HG03469 (cell line): ENCODE data around the gene LILRB3.
"Not testable (repeated sequence)": the region's sequence is repeated elsewhere in the genome, so short reads cannot be mapped to it uniquely, and the experiment has no call there.

Source experiments
- ATAC-seq: cut with Tn5 transposase; IDR thresholded peaks from one replicate; pipeline ENCODE4 v1.9.1; 2021; ENCODE audit warnings: mild to moderate bottlenecking, moderate library complexity, moderate number of reproducible peaks; ENCODE audit not compliant: unreplicated experiment

Gene LILRB3

GRCh38 chr19:54191011-54191810, 31.6 kb downstream of the LILRB3 start, which contains the start of gene TSEN34:
TSS of gene TSEN34 (plus strand) at chr19:54191308. CDS start at chr19:54191365, 57 bp downstream.
- ATAC-seq: peak; percentile 24

- ATAC-seq: peak; percentile 32
Measured at GRCh38 chr19:54190503-54191010, 32.2 kb downstream of the LILRB3 start.

- ATAC-seq: peak; percentile 34
Measured at GRCh38 chr19:54189735-54190502, 32.9 kb downstream of the LILRB3 start.

GRCh38 chr19:54189145-54189734, 33.6 kb downstream of the LILRB3 start, which contains the start of gene MBOAT7:
TSS of gene MBOAT7 (minus strand) at chr19:54189580. CDS start at chr19:54188508, 1,072 bp downstream.
- ATAC-seq: peak; percentile 7

- ATAC-seq: no peak
Measured at GRCh38 chr19:54188215-54188871, 34.5 kb downstream of the LILRB3 start.

GRCh38 chr19:54186934-54187381, 35.8 kb downstream of the LILRB3 start:
- ATAC-seq: no peak

- no peak for ATAC-seq
Measured at GRCh38 chr19:54186351-54186750, 36.5 kb downstream of the LILRB3 start.

GRCh38 chr19:54183431-54183830, 39.4 kb downstream of the LILRB3 start:
- no peak for ATAC-seq

- not testable (repeated sequence) for ATAC-seq
Measured at GRCh38 chr19:54181894-54182293, 40.9 kb downstream of the LILRB3 start.

GRCh38 chr19:54180691-54181091, 42.1 kb downstream of the LILRB3 start:
- no peak for ATAC-seq

GRCh38 chr19:54179921-54180461, 42.8 kb downstream of the LILRB3 start:
- ATAC-seq: no peak

- no peak for ATAC-seq
Measured at GRCh38 chr19:54179262-54179852, 43.5 kb downstream of the LILRB3 start.

- no peak for ATAC-seq
Measured at GRCh38 chr19:54178581-54179261, 44.1 kb downstream of the LILRB3 start.

GRCh38 chr19:54173951-54174834, 48.6 kb downstream of the LILRB3 start:
- ATAC-seq: no peak

GRCh38 chr19:54173359-54173699, 49.5 kb downstream of the LILRB3 start:
- no peak for ATAC-seq

GRCh38 chr19:54172471-54173358, 50.1 kb downstream of the LILRB3 start, which contains the start of gene TMC4:
TSS of gene TMC4 (minus strand) at chr19:54173160. CDS start at chr19:54173117, 43 bp downstream.
- ATAC-seq: no peak

- not testable (repeated sequence) for ATAC-seq
Measured at GRCh38 chr19:54171736-54172431, 50.9 kb downstream of the LILRB3 start.
